Measurements from ENCODE around the gene COL17A1. TPM values are rescaled to one million over a fixed set of nuclear protein-coding genes. Genes with fewer than 3 reads are reported as not detected.

Gene COL17A1
- total and polyA plus RNA-seq, 5 donors, result 0.07 to 0.43 (median 0.13) TPM; not detected in 1

DNA sequence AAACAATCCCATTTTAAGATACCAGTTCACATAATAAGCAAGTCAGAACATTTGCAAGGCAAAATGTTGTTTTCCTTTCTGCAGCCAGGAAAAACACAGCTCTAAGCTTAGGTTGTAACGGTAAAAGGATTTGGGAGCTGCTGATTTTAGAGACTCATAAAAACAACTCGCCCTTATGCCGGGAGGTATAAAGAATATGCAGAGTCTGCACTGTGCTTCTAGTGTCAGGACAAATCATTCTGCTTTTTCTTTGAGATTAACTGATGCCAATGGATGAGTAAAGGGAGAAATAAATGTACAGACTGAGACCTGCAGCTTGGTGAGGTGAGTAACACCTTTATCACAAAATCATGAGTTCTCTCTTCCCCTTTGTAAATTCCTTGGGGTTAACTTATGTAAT lies 34.3 kb upstream of the COL17A1 start:
- DNase-seq, result no peak
- no peak for ATAC-seq
- no peaks in the 10 kb centered on the region for H3K27me3 ChIP-seq (ENCODE audit: control insufficient read depth, insufficient read depth)
- intact Hi-C loops (cut with DNase I), result loop anchor here in 2 of 4 donors (5.0 to 10.0 kb wide), 2 partner anchors 233 to 235 kb away; no protein-coding TSS in a partner anchor
- H3K9me3 ChIP-seq (ENCODE audit: control insufficient read depth, low read length), result no peaks in the 10 kb centered on the region
- no peak overlapping the region for H3K27ac ChIP-seq (ENCODE audit: low read length)
- no peaks in the 10 kb centered on the region for H3K4me1 ChIP-seq (ENCODE audit: control insufficient read depth, insufficient read depth, low read length)
- H3K4me3 ChIP-seq (ENCODE audit: low read length), result no peak overlapping the region
- 60% methylated on average over 3 of the region's 3 CpGs for WGBS

DNA sequence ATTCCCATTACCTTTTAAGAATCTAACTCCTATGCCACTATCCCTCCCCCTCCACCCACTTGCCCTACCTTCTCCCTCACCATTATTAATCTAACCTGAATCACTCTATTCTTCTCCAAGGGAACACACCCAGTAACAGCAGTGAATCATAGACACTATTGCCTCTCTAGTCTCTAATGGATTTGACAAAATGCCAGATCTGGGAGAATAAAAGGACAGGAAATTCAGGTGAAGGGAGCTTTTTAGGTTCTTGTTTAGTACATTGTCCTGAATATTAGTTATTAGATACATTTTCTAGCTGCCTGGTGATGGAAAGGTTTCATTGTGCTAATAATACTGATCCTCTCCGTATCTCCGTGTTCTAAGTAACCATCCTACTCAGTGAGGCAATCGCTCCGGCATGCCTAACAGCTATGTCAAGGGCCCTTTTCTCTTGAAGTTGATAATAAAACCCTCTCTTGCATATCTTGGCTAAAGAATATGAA lies 32.2 kb upstream of the COL17A1 start:
- ATAC-seq, result no peak
- intact Hi-C loops (cut with DNase I), result no loop called here
- 75% methylated on average over 4 of the region's 4 CpGs for WGBS

DNA sequence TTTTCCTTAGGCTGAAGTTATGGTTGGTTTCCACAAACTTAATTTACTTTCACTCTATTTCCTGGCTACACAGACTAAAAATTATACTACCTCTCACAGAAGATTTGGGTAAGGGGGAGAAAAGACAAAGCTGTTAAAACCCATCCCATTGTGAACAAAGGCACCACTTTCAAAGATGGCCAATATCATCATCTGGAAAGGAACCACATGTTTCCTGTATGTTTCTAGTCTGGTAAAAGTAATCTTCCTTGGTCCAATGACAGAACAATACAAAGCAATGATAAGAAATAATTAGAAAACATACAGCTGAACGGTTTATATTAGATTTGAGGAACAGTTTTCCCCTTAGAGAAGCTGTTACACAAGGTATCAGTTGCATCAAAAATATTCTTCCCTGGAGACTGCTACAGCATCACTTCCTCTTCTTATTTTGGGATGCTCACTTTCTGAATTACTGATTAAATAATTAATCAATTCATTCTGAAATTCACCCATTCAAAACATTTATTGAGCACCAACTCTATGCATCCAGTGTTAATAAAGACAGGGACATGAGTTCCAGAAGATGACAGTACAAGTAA lies 27.8 kb upstream of the COL17A1 start:
- Histone ChIP-seq H3K4me3 (ENCODE audit: low read length) (no peak overlapping the region), H3K4me1 (ENCODE audit: control insufficient read depth, insufficient read depth, low read length) (no peaks in the 10 kb centered on the region), H3K9me3 (ENCODE audit: control insufficient read depth, low read length) (no peaks in the 10 kb centered on the region), H3K27ac (ENCODE audit: low read length) (no peak overlapping the region), H3K27me3 (ENCODE audit: control insufficient read depth, insufficient read depth) (no peaks in the 10 kb centered on the region)
- ATAC-seq, result no peak
- intact Hi-C loops (cut with DNase I), result no loop called here
- DNase-seq, result no peak
- WGBS, result 21% methylated on average over 1 of the region's 1 CpG

More for the DNA sequence above, 32.2 kb upstream of the COL17A1 start:
- H3K27me3 ChIP-seq (ENCODE audit: control insufficient read depth, insufficient read depth), result no peaks in the 10 kb centered on the region
- no peaks in the 10 kb centered on the region for H3K4me1 ChIP-seq (ENCODE audit: control insufficient read depth, insufficient read depth, low read length)
- no peak overlapping the region for H3K4me3 ChIP-seq (ENCODE audit: low read length)
- H3K9me3 ChIP-seq (ENCODE audit: control insufficient read depth, low read length), result no peaks in the 10 kb centered on the region
- H3K27ac ChIP-seq (ENCODE audit: low read length), result no peak overlapping the region
- DNase-seq, result no peak

DNA sequence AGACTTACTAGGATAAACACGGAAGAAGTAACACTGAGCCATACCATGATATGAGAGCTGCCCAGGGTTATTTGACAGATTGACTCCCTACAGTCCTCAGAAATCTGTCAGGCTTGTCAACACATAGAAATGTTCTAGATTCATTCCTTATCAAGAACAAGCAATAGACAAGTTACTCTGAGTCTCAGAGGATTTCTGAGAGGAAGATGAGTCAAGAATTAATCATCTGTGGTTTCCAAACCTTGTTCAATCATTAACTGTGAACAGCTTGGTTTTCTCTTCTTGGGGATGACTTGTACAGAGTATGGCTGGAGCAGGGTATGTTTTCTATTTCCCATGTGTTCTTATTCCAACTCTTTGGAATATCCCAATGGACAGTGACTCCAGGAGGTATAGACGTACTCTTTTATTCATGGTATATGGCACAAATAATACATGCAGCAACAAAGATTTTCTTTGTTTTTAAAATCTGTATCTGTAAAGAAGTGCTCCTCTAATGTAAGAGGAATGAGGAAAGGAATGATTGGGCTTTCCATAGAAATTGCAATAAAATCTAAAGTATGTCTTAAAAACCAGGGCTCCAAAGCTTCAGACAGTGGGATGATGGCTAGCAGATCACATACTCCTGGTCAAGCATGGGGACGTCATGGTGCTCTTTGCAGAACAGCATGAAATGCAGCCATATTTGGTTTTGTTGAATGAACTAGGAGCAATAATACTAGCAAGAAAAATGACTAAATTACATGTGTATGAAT lies 24.4 kb upstream of the COL17A1 start:
- no peak for ATAC-seq
- no peak overlapping the region for H3K4me3 ChIP-seq (ENCODE audit: low read length)
- no peaks in the 10 kb centered on the region for H3K9me3 ChIP-seq (ENCODE audit: control insufficient read depth, low read length)
- no peak for DNase-seq
- H3K27ac ChIP-seq (ENCODE audit: low read length), result no peak overlapping the region
- 64% methylated on average over 3 of the region's 3 CpGs for WGBS
- intact Hi-C loops (cut with DNase I), result no loop called here
- no peaks in the 10 kb centered on the region for H3K27me3 ChIP-seq (ENCODE audit: control insufficient read depth, insufficient read depth)
- no peaks in the 10 kb centered on the region for H3K4me1 ChIP-seq (ENCODE audit: control insufficient read depth, insufficient read depth, low read length)

DNA sequence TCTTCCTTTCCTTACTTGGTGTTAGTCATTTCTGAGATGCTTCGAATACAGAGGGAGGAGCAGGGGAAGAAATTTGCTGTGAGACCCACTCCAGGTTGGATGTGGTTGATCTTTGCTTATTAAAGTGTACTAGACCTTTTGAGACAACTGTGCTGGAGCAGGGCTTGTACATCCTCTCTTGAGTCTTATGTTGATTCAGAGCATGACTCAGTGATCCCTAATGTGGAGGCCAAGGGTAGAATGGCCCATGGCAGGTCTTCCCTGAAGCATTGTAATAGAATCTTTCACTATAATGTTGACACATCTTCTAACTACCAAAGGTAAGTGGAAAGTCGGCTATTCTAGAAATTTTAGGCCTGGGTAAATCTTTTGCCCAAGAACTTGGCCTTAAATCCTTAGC lies 19.2 kb upstream of the COL17A1 start:
- no peak overlapping the region for H3K4me3 ChIP-seq (ENCODE audit: low read length)
- no peaks in the 10 kb centered on the region for H3K9me3 ChIP-seq (ENCODE audit: control insufficient read depth, low read length)
- no peak overlapping the region for H3K27ac ChIP-seq (ENCODE audit: low read length)
- 92% methylated on average over 2 of the region's 2 CpGs for WGBS
- no peaks in the 10 kb centered on the region for H3K27me3 ChIP-seq (ENCODE audit: control insufficient read depth, insufficient read depth)
- intact Hi-C loops (cut with DNase I), result no loop called here
- ATAC-seq (no peak), DNase-seq (no peak)
- H3K4me1 ChIP-seq (ENCODE audit: control insufficient read depth, insufficient read depth, low read length), result no peaks in the 10 kb centered on the region

DNA sequence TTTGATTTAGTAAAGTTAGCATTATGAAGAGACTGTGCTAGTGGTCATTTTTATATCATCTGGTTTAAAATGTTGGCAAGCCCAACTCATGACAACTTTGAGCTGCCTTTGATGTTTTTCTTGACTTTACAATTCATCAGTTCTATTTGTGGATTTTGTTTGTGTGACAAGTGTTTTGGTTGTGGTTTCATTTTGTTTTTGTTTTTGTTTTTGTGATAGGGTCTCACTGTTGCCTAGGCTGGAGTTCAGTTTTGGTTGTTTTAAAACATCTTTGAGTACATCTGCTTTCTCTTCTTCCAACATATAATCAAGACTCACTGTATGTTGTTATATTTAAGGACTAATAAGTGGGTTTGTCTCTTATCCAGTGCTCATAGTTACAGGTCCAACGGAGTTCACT lies 18.7 kb upstream of the COL17A1 start:
- intact Hi-C loops (cut with DNase I), result no loop called here
- no peak overlapping the region for H3K27ac ChIP-seq (ENCODE audit: low read length)
- no peaks in the 10 kb centered on the region for H3K9me3 ChIP-seq (ENCODE audit: control insufficient read depth, low read length)
- no peaks in the 10 kb centered on the region for H3K4me1 ChIP-seq (ENCODE audit: control insufficient read depth, insufficient read depth, low read length)
- H3K27me3 ChIP-seq (ENCODE audit: control insufficient read depth, insufficient read depth), result no peaks in the 10 kb centered on the region
- WGBS, result 2% methylated on average over 1 of the region's 1 CpG
- no peak overlapping the region for H3K4me3 ChIP-seq (ENCODE audit: low read length)
- no peak for ATAC-seq
- DNase-seq, result no peak

DNA sequence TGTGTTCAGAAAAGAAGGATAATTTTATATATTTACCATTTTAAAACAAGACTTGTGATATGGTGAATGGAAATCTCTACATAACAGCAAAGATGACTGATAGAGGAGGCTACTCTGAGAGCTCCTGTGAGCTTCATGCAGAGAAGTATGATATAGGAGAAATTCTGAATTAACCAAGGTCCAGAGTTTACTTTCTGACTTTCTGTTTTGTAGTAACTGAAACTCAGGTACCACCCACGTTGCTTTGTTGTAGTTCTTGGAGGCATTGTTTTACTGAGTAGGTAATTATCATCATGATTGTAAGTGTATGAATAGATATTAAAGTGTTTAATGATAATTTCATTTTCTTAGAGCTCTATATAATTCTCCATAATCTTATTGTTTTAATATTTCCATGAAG lies 18.3 kb upstream of the COL17A1 start:
- no peak for ATAC-seq
- Histone ChIP-seq H3K27ac (ENCODE audit: low read length) (no peak overlapping the region), H3K4me3 (ENCODE audit: low read length) (no peak overlapping the region), H3K9me3 (ENCODE audit: control insufficient read depth, low read length) (no peaks in the 10 kb centered on the region), H3K4me1 (ENCODE audit: control insufficient read depth, insufficient read depth, low read length) (no peaks in the 10 kb centered on the region), H3K27me3 (ENCODE audit: control insufficient read depth, insufficient read depth) (no peaks in the 10 kb centered on the region)
- no peak for DNase-seq
- 58% methylated on average over 1 of the region's 1 CpG for WGBS
- intact Hi-C loops (cut with DNase I), result no loop called here

DNA sequence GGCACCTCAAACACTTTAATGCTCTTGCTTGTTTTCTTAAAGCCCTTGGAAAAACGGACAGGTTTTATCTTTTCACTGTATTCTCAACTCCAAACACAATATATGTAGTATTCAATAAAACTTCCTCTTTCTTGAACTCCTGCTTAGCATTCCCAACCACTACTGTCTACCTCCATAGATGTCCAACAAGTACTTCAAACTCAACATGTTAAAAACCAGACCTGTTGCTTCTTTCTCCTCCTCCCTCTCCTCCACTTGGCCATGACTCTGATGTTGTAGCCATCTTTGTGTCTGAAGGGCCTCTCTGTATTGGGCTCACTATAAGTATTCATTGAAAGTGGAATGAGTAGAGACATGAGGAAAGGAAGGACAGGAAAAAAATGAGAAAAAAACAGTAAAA lies 16.2 kb upstream of the COL17A1 start:
- no peak for ATAC-seq
- no peaks in the 10 kb centered on the region for H3K4me1 ChIP-seq (ENCODE audit: control insufficient read depth, insufficient read depth, low read length)
- DNase-seq, result no peak
- WGBS, result 61% methylated on average over 1 of the region's 1 CpG
- H3K27ac ChIP-seq (ENCODE audit: low read length), result no peak overlapping the region
- intact Hi-C loops (cut with DNase I), result no loop called here
- no peaks in the 10 kb centered on the region for H3K9me3 ChIP-seq (ENCODE audit: control insufficient read depth, low read length)
- H3K4me3 ChIP-seq (ENCODE audit: low read length), result no peak overlapping the region
- no peaks in the 10 kb centered on the region for H3K27me3 ChIP-seq (ENCODE audit: control insufficient read depth, insufficient read depth)

DNA sequence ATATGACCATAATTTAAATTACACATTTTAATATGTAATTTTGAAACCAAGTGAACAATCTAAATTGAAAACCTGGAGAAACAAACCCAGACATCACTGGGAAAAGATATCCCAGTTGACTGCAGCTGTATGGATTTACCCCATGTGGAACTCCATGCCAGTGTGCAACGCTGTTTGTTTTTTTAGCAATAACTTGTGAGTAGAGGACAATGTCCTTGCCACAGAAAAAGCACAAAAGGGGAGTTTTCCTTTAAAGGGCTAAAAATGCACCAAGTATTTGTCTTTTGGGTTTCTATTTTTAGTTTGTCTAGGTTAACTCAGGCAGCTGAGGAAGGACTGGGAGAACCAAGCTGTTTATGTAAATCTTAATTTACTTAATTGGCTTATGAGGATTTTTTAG lies 15.1 kb upstream of the COL17A1 start:
- intact Hi-C loops (cut with DNase I), result no loop called here
- H3K27ac ChIP-seq (ENCODE audit: low read length), result no peak overlapping the region
- ATAC-seq, result no peak

DNA sequence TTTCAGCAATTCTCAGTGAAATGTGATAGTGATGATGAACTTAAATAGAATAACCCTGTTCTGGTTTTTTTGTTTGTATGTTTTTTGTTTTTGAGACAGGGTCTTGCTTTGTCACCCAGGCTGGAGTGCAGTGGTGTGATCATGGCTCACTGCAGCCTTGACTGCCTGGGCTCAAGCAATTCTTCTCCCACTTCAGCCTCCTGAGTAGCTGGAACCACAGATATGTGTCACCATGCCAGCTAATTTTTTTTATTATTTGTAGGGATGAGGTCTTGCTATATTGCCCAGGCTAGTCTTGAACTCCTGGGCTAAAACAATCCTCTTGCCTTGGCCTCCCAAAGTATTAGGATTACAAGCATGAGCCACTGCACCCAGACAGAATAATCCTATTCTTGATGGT lies 14.3 kb upstream of the COL17A1 start:
- no peak overlapping the region for H3K27ac ChIP-seq (ENCODE audit: low read length)
- ATAC-seq, result no peak
- H3K4me1 ChIP-seq (ENCODE audit: control insufficient read depth, insufficient read depth, low read length), result no peaks in the 10 kb centered on the region
- no peaks in the 10 kb centered on the region for H3K27me3 ChIP-seq (ENCODE audit: control insufficient read depth, insufficient read depth)
- DNase-seq, result no peak
- intact Hi-C loops (cut with DNase I), result no loop called here
- no peak overlapping the region for H3K4me3 ChIP-seq (ENCODE audit: low read length)
- no peaks in the 10 kb centered on the region for H3K9me3 ChIP-seq (ENCODE audit: control insufficient read depth, low read length)

More for the DNA sequence above, 15.1 kb upstream of the COL17A1 start:
- no peaks in the 10 kb centered on the region for H3K9me3 ChIP-seq (ENCODE audit: control insufficient read depth, low read length)
- no peak for DNase-seq
- 0% methylated on average over 1 of the region's 1 CpG for WGBS
- H3K4me3 ChIP-seq (ENCODE audit: low read length), result no peak overlapping the region
- no peaks in the 10 kb centered on the region for H3K27me3 ChIP-seq (ENCODE audit: control insufficient read depth, insufficient read depth)
- no peaks in the 10 kb centered on the region for H3K4me1 ChIP-seq (ENCODE audit: control insufficient read depth, insufficient read depth, low read length)

DNA sequence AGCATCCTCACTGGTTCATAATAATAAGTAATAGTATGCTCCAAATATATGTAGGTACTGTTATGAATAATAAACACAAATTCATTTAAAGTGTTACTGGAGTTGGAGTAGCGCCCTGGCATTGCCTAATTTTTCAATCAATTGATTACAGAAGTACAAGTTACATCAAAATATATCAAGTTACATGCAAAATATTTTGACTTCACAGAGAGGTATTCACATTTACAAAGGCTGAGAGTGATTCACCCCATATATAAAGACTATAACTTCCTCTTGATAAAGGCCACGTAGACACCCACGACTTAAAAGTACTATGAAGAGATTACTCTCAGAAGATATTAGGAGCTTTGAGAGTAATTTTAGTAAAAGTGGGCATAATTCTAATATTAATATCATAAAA lies 13.6 kb upstream of the COL17A1 start:
- no peak for ATAC-seq
- no peaks in the 10 kb centered on the region for H3K9me3 ChIP-seq (ENCODE audit: control insufficient read depth, low read length)
- no peak overlapping the region for H3K27ac ChIP-seq (ENCODE audit: low read length)
- no peak for DNase-seq
- H3K4me3 ChIP-seq (ENCODE audit: low read length), result no peak overlapping the region
- WGBS, result 66% methylated on average over 3 of the region's 3 CpGs
- no peaks in the 10 kb centered on the region for H3K4me1 ChIP-seq (ENCODE audit: control insufficient read depth, insufficient read depth, low read length)
- intact Hi-C loops (cut with DNase I), result no loop called here
- H3K27me3 ChIP-seq (ENCODE audit: control insufficient read depth, insufficient read depth), result no peaks in the 10 kb centered on the region

Data from right cardiac atrium (tissue), 5 donors.